GM21619 (cell line): ENCODE results near the gene RBMY1F.
"Not testable (repeated sequence)": the region's sequence is repeated elsewhere in the genome, so short reads cannot be mapped to it uniquely, and the experiment has no call there.

Experiments used
- ATAC-seq: cut with Tn5 transposase; IDR thresholded peaks from one replicate; pipeline ENCODE4 v1.9.1; 2021; ENCODE audit not compliant: unreplicated experiment

The RBMY1F gene

DNA sequence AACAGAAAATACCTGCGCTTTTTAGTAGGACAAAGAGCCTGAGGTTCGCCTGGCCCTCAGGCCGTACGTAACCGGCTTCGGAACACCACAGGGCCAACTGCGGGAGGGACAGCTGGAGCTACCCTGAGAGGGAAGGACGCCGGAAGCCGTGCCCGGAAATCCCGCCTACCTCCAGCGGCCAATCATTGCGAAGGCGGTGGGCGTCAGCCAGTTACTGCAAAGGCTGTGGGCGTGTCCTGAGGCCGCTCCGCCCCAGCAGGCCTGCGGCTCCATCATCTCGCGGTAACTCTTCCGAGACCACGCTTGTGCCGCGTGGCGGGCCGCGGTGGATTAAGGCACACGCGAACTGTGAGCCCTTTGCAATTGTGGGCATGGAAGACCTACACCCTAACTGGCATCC, at the start of gene RBMY1F:
RBMY1F (minus strand) TSS at position 101 of the 400 bp plus-strand sequence. CDS start 1,954 bp downstream, outside the sequence.
- ATAC-seq = not testable (repeated sequence)

GRCh38 chrY:22151144-22151543, 31.6 kb downstream of the RBMY1F start:
- ATAC-seq = not testable (repeated sequence)

- ATAC-seq = not testable (repeated sequence)
These were observed 41.6 kb downstream of the RBMY1F start for GRCh38 chrY:22141011-22141695.

GRCh38 chrY:22134719-22135118, 48.0 kb downstream of the RBMY1F start:
- ATAC-seq = not testable (repeated sequence)

DNA sequence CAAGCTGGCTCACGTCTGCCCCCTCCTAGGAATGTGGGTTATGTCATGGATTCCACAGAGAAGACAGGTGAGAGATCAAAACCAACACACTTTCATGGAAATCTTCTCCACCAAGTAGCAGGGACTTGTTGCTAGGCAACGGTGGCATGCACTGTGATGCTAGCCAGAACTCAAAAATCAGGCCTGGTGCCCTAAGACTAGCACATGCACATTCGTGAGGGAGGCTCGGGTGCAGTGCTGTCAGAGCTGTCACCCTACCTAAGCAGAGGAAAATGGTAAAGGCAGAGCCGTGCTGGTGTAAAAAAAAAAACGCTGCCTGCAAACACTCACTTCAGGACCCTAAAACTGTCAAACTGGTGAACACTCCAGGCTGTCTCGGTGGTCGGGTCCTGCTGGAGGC, 52.2 kb downstream of the RBMY1F start:
- ATAC-seq = not testable (repeated sequence)
